DOHH2 (cell line): ENCODE results near the gene ENPP6.
"Not testable (repeated sequence)": the region's sequence is repeated elsewhere in the genome, so short reads cannot be mapped to it uniquely, and the experiment has no call there.

ENCODE experiments used
- H3F3A ChIP-seq: fragments of 200-600 bp; sonication (generic), shearing (Covaris generic); 2 replicates; pipeline ENCODE4 v1.6.0; 2016; ENCODE audit warnings: antibody characterized with exemption, mild to moderate bottlenecking; ENCODE audit not compliant: control insufficient read depth, insufficient read depth
- H3K27ac ChIP-seq: fragments of 200-600 bp; sonication (generic); 2 replicates; pipeline ENCODE4 v1.5.1; 2014; ENCODE audit warnings: low read depth, mild to moderate bottlenecking, low read length, moderate library complexity
- H3K27me3 ChIP-seq: fragments of 200-600 bp; sonication (generic); 2 replicates; pipeline ENCODE4 v1.6.1; 2014; ENCODE audit warnings: mild to moderate bottlenecking, low read length, mixed read lengths; ENCODE audit not compliant: control insufficient read depth
- H3K36me3 ChIP-seq: fragments of 200-600 bp; sonication (generic); 2 replicates; pipeline ENCODE4 v1.6.1; 2014; ENCODE audit warnings: mild to moderate bottlenecking, low read length, moderate library complexity, mixed read lengths; ENCODE audit not compliant: control insufficient read depth
- H3K4me1 ChIP-seq: fragments of 200-600 bp; sonication (generic); 2 replicates; pipeline ENCODE4 v1.6.1; 2014; ENCODE audit warnings: mild to moderate bottlenecking, low read length, mixed read lengths; ENCODE audit not compliant: control insufficient read depth
- H3K4me2 ChIP-seq: fragments of 200-600 bp; sonication (generic); 2 replicates; pipeline ENCODE4 v1.6.0; 2014; ENCODE audit warnings: mild to moderate bottlenecking, low read length, moderate library complexity
- H3K4me3 ChIP-seq: fragments of 200-600 bp; sonication (generic); 2 replicates; pipeline ENCODE4 v1.5.1; 2014; ENCODE audit warnings: mild to moderate bottlenecking, low read length, mixed read lengths
- H3K79me2 ChIP-seq: fragments of 200-600 bp; sonication (generic); 2 replicates; pipeline ENCODE4 v1.6.1; 2014; ENCODE audit warnings: mild to moderate bottlenecking, low read length, mixed read lengths; ENCODE audit not compliant: control insufficient read depth
- H3K9me2 ChIP-seq: fragments of 200-600 bp; sonication (generic); replicated peaks from 2 replicates; pipeline ENCODE4 v1.6.1; 2014; ENCODE audit warnings: mild to moderate bottlenecking, low read length, mixed read lengths; ENCODE audit not compliant: control insufficient read depth
- H3K9me3 ChIP-seq: fragments of 200-600 bp; sonication (generic); 2 replicates; pipeline ENCODE4 v1.6.1; 2014; ENCODE audit warnings: antibody characterized with exemption, low read length, mixed read lengths; ENCODE audit not compliant: control insufficient read depth, insufficient read depth
- H4K20me1 ChIP-seq: fragments of 200-600 bp; sonication (generic); 2 replicates; pipeline ENCODE4 v1.6.0; 2014; ENCODE audit warnings: low read depth, mild to moderate bottlenecking, antibody characterized with exemption, low read length, moderate library complexity; ENCODE audit not compliant: control insufficient read depth, insufficient read depth
- EZH2phosphoT487 ChIP-seq: fragments of 200-600 bp; sonication (generic); IDR thresholded peaks from 2 replicates; pipeline ENCODE4 v1.6.1; 2017; ENCODE audit warnings: borderline replicate concordance, mild to moderate bottlenecking, antibody characterized with exemption, low read length, moderate library complexity, mixed read lengths
- TF ChIP-seq, protein P1 (sequence below): fragments of 200-600 bp; sonication (generic); IDR thresholded peaks from one replicate; pipeline ENCODE4 v1.5.1; 2014; ENCODE audit warnings: antibody characterized with exemption, mild to moderate bottlenecking, low read depth, low read length; ENCODE audit not compliant: poor library complexity, severe bottlenecking

Gene ENPP6

DNA sequence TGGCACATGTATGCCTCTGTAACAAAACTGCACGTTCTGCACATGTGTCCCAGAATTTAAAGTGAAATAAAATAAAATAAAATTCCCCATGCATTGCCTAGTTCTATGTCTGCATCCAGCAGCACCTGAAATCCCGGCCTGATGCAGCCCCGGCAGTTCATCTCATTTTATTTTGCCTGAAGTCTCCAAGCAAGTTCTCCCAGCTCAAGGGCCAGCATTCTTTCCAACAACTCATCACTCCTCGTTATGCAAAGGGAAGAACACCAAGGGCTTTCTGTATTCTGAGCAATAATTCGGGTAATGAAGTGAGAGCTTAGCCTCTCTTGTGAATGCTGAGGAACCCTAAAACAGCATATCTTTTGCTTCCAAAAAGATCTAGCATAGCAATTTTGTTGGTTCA is 2.7 kb downstream of the ENPP6 start:
- H3K27ac ChIP-seq = no peak overlapping the region
- H3K9me2 ChIP-seq = no peaks in the 10 kb centered on the region
- no peaks in the 10 kb centered on the region for H3K36me3 ChIP-seq
- TF ChIP-seq EZH2phosphoT487 = no peak
- TF ChIP-seq, protein P1, sequence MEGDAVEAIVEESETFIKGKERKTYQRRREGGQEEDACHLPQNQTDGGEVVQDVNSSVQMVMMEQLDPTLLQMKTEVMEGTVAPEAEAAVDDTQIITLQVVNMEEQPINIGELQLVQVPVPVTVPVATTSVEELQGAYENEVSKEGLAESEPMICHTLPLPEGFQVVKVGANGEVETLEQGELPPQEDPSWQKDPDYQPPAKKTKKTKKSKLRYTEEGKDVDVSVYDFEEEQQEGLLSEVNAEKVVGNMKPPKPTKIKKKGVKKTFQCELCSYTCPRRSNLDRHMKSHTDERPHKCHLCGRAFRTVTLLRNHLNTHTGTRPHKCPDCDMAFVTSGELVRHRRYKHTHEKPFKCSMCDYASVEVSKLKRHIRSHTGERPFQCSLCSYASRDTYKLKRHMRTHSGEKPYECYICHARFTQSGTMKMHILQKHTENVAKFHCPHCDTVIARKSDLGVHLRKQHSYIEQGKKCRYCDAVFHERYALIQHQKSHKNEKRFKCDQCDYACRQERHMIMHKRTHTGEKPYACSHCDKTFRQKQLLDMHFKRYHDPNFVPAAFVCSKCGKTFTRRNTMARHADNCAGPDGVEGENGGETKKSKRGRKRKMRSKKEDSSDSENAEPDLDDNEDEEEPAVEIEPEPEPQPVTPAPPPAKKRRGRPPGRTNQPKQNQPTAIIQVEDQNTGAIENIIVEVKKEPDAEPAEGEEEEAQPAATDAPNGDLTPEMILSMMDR = no peak
- no peaks in the 10 kb centered on the region for H3K79me2 ChIP-seq
- H3K4me2 ChIP-seq = no peak overlapping the region
- H3K4me1 ChIP-seq = no peaks in the 10 kb centered on the region
- H4K20me1 ChIP-seq = no peaks in the 10 kb centered on the region
- no peak overlapping the region for H3K4me3 ChIP-seq
- H3F3A ChIP-seq = no peaks in the 10 kb centered on the region
- H3K27me3 ChIP-seq = no peaks in the 10 kb centered on the region
- no peaks in the 10 kb centered on the region for H3K9me3 ChIP-seq

DNA sequence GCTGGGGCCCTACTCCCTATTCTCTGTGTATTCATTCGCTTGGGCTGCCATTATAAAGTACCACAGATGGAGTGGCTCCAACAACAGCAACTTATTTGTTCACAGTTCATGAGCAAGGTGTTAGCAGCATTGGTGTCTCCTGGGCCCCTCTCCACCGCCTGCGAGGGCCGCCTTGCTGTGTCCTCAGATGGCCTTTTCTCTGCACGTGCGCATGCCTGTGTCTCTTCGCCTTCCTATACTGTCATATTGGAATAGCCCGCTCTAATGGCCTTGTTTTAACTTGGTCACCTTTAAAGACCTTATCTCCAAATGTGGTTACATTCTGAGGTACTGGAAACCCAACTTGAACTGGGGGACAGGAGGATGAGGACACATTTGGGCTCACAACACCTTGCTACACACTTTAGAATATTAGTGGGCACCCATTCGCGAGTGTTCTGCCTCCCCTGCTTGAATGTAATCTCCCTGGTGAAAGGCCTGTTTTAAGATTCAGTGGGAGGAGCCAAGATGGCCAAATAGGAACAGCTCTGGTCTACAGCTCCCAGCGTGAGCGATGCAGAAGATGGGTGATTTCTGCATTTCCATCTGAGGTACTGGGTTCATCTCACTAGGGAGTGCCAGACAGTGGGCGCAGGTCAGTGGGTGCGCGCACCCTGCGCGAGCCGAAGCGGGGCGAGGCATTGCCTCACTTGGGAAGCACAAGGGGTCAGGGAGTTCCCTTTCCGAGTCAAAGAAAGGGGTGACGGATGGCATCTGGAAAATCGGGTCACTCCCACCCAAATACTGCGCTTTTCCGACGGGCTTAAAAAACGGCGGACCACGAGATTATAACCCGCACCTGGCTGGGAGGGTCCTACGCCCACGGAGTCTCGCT is 9.7 kb downstream of the ENPP6 start:
- not testable (repeated sequence) for H4K20me1 ChIP-seq, H3F3A ChIP-seq, H3K27ac ChIP-seq, H3K4me2 ChIP-seq, H3K4me3 ChIP-seq, H3K9me2 ChIP-seq, H3K4me1 ChIP-seq, H3K27me3 ChIP-seq, H3K36me3 ChIP-seq, H3K79me2 ChIP-seq, H3K9me3 ChIP-seq

- Histone ChIP-seq H3K4me3 (no peak overlapping the region), H3K4me1 (no peaks in the 10 kb centered on the region), H3K27me3 (no peaks in the 10 kb centered on the region), H3K79me2 (no peaks in the 10 kb centered on the region), H3K4me2 (no peak overlapping the region), H3K36me3 (no peaks in the 10 kb centered on the region), H3F3A (no peaks in the 10 kb centered on the region), H3K9me2 (no peaks in the 10 kb centered on the region), H3K9me3 (no peaks in the 10 kb centered on the region), H3K27ac (no peak overlapping the region), H4K20me1 (no peaks in the 10 kb centered on the region)
- no peak for TF ChIP-seq EZH2phosphoT487
- TF ChIP-seq, protein P1 = no peak
These were observed 12.4 kb downstream of the ENPP6 start for GRCh38 chr4:184205243-184205642.

DNA sequence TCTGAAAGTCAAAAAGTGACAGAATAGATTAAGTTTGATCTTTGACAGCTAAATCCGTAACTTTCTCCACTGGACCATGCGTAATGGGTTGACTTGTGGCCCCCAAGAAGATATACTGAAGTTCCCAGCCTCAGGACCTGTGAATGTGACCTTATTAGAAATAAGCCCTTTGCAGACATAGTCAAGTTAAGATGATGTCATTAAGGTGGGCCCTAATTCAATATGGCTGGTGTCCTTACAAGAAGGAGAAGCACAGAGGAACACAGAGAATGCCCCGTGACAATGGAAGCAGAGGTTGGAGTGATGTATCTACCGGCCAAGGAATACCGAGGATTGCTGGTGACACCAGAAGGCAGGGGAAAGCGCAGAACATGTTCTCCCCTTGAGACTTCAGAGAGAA is 14.4 kb downstream of the ENPP6 start:
- Histone ChIP-seq H3K4me2 (no peak overlapping the region), H3K27me3 (no peaks in the 10 kb centered on the region), H3K4me3 (no peak overlapping the region)

More for the DNA sequence above, 14.4 kb downstream of the ENPP6 start:
- Histone ChIP-seq H3K79me2 (no peaks in the 10 kb centered on the region), H3K9me3 (no peaks in the 10 kb centered on the region), H3F3A (no peaks in the 10 kb centered on the region), H3K4me1 (no peaks in the 10 kb centered on the region), H3K27ac (no peak overlapping the region), H3K36me3 (no peaks in the 10 kb centered on the region), H4K20me1 (no peaks in the 10 kb centered on the region), H3K9me2 (no peaks in the 10 kb centered on the region)
- TF ChIP-seq EZH2phosphoT487 = no peak
- TF ChIP-seq, protein P1 = no peak
